Measurements from ENCODE around the gene PPBP. TPM values are rescaled to one million over a fixed set of nuclear protein-coding genes. Genes with fewer than 3 reads are reported as not detected.

PPBP gene
- total RNA-seq, 1 donor from 2014 or later, result 3.4 TPM

- H3K36me3 ChIP-seq, result no peaks in the 10 kb centered on the region
- ATAC-seq (no peak), DNase-seq (no peak)
- no peaks in the 10 kb centered on the region for H3K4me1 ChIP-seq
- H3K27ac ChIP-seq, result no peak overlapping the region
- TF ChIP-seq CTCF (IDR thresholded peaks at IDR 0.05), result no peak
- H3K27me3 ChIP-seq, result peaks cover 8% of the 10 kb centered on the region
- H3K4me3 ChIP-seq, result no peak overlapping the region
- intact Hi-C loops (cut with DNase I), result no loop called here
- H3K9me3 ChIP-seq, result no peaks in the 10 kb centered on the region
Measured at GRCh38 chr4:73992050-73992449, 4.1 kb upstream of the PPBP start.

DNA sequence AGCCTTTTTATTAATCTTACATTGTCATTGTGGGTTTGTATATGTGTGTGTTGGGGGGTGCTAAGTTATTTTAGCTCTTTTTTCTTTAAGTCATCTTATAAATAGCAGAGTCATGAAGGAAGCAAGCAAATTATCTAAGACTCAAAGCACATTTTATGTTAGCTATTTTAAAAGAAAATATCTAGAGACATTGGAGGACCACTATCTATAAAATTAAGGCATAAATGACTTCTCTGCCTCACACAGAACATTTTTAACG is 3.7 kb upstream of the PPBP start:
- no peak overlapping the region for H3K27ac ChIP-seq
- intact Hi-C loops (cut with DNase I), result no loop called here
- TF ChIP-seq CTCF (IDR thresholded peaks at IDR 0.05), result no peak
- no peak for DNase-seq
- H3K4me1 ChIP-seq, result no peaks in the 10 kb centered on the region
- ATAC-seq, result no peak
- H3K9me3 ChIP-seq, result no peaks in the 10 kb centered on the region
- H3K4me3 ChIP-seq, result no peak overlapping the region
- peaks cover 7% of the 10 kb centered on the region for H3K27me3 ChIP-seq
- H3K36me3 ChIP-seq, result no peaks in the 10 kb centered on the region

- no peaks in the 10 kb centered on the region for H3K36me3 ChIP-seq
- TF ChIP-seq CTCF (IDR thresholded peaks at IDR 0.05), result no peak
- no peak for DNase-seq
Measured at GRCh38 chr4:73990988-73991741, 3.2 kb upstream of the PPBP start.

DNA sequence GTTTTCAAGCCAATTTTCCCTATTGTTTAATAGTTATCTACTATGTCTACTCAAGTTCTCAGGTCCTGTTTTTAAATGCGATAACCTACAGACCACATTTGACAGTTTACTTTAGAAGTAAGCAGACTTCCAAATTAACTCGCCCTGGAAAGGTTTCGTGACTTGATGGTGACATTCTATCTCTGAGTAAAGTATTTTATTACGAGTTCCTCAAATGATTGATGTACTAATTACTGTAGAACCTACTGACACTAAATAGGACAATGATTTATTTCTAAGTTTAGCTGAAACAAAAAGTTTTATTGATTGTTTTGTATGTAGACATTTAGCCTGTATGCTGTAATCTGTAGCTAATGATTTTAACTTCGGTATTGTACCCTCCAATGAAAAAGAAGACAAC is 1.9 kb upstream of the PPBP start:
- H3K4me3 ChIP-seq, result no peak overlapping the region
- H3K4me1 ChIP-seq, result no peaks in the 10 kb centered on the region
- no peak for TF ChIP-seq CTCF (IDR thresholded peaks at IDR 0.05)
- H3K27ac ChIP-seq, result no peak overlapping the region
- peaks cover 7% of the 10 kb centered on the region for H3K27me3 ChIP-seq
- no peak for DNase-seq
- intact Hi-C loops (cut with DNase I), result no loop called here
- H3K9me3 ChIP-seq, result no peaks in the 10 kb centered on the region
- no peaks in the 10 kb centered on the region for H3K36me3 ChIP-seq
- ATAC-seq, result no peak

More at GRCh38 chr4:73990988-73991741, 3.2 kb upstream of the PPBP start:
- Histone ChIP-seq H3K4me3 (no peak overlapping the region), H3K27me3 (peaks cover 7% of the 10 kb centered on the region), H3K4me1 (no peaks in the 10 kb centered on the region), H3K27ac (no peak overlapping the region), H3K9me3 (no peaks in the 10 kb centered on the region)
- ATAC-seq, result no peak
- intact Hi-C loops (cut with DNase I), result no loop called here

DNA sequence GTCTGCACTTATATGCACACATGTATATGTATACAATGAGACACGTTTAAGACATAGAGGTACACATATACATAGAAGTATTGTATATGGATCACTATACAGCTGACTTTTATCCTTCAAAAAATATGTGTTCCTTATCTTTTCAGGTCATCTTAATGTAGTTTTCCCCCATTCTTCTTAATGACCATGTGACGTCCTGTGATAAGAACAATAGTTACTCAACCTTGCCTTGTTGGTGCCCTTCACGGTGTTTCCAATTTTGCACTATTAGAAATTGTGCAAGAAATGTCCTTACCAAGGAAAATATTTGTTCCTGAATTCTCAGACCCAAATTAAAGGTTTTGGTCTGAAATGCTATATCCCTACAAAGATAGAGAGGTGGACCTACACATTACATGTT is 1.0 kb upstream of the PPBP start:
- no peaks in the 10 kb centered on the region for H3K36me3 ChIP-seq
- no peaks in the 10 kb centered on the region for H3K4me1 ChIP-seq
- H3K4me3 ChIP-seq, result no peak overlapping the region
- intact Hi-C loops (cut with DNase I), result no loop called here
- peaks cover 3% of the 10 kb centered on the region for H3K27me3 ChIP-seq
- TF ChIP-seq CTCF (IDR thresholded peaks at IDR 0.05), result no peak
- no peaks in the 10 kb centered on the region for H3K9me3 ChIP-seq
- no peak overlapping the region for H3K27ac ChIP-seq
- DNase-seq (no peak), ATAC-seq (no peak)

DNA sequence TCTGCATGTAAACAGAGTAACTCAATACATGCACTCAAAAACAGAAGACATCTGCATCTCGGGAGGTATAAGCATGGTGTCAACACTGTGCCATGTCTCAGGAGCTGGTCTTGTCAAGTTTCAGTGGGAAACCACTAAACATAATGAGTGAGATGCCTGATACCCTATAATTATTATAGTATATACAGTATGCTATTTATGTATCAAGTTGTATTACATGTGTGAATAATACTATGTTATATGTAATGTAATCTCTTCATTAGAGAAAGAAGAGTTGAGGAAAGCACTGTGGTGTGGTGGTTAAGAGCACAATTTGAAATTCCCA is 2.5 kb downstream of the PPBP start:
- ATAC-seq, result no peak
- intact Hi-C loops (cut with DNase I), result no loop called here
- Histone ChIP-seq H3K9me3 (no peaks in the 10 kb centered on the region), H3K4me1 (no peaks in the 10 kb centered on the region), H3K4me3 (no peak overlapping the region), H3K27me3 (no peaks in the 10 kb centered on the region), H3K27ac (no peak overlapping the region), H3K36me3 (no peaks in the 10 kb centered on the region)
- no peak for TF ChIP-seq CTCF (IDR thresholded peaks at IDR 0.05)
- no peak for DNase-seq

Data from upper lobe of right lung (tissue), 1 donor.